Measurements from ENCODE around the gene SLC45A1.

Gene SLC45A1

DNA sequence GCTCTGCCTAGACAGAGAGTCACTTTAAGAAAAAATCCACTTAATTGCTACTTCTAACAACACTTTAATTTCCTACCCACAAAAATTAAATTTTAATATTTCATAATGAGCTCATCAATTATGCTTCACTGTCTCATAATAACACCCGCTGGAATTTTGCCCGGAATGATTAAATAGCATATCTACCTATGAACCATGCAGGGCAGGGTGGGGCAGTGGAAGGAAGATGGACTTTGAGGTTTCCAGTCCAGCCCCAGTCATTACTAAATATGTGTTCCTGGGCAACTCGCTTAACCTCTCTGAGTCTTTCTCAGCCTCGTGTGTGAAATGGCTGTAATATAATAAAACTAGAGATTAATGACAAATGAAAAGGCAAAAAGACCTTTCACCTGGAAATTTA is 32.8 kb upstream of the SLC45A1 start:
- Histone ChIP-seq H2AFZ (no peak overlapping the region), H3K9ac (no peak overlapping the region), H3K36me3 (ENCODE audit: control insufficient read depth, insufficient read depth, low read length) (no peaks in the 10 kb centered on the region), H3K9me3 (ENCODE audit: control insufficient read depth, low read length) (no peaks in the 10 kb centered on the region), H3K4me3 (ENCODE audit: low read depth, low read length) (no peak overlapping the region), H3K27ac (no peak overlapping the region), H3K4me1 (no peaks in the 10 kb centered on the region), H3K79me2 (no peaks in the 10 kb centered on the region), H3K27me3 (ENCODE audit: control insufficient read depth, insufficient read depth, low read length) (no peaks in the 10 kb centered on the region), H3K4me2 (ENCODE audit: low read length) (no peak overlapping the region)
- TF ChIP-seq, protein P1, sequence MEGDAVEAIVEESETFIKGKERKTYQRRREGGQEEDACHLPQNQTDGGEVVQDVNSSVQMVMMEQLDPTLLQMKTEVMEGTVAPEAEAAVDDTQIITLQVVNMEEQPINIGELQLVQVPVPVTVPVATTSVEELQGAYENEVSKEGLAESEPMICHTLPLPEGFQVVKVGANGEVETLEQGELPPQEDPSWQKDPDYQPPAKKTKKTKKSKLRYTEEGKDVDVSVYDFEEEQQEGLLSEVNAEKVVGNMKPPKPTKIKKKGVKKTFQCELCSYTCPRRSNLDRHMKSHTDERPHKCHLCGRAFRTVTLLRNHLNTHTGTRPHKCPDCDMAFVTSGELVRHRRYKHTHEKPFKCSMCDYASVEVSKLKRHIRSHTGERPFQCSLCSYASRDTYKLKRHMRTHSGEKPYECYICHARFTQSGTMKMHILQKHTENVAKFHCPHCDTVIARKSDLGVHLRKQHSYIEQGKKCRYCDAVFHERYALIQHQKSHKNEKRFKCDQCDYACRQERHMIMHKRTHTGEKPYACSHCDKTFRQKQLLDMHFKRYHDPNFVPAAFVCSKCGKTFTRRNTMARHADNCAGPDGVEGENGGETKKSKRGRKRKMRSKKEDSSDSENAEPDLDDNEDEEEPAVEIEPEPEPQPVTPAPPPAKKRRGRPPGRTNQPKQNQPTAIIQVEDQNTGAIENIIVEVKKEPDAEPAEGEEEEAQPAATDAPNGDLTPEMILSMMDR (IDR thresholded peaks at IDR 0.05): no peak

DNA sequence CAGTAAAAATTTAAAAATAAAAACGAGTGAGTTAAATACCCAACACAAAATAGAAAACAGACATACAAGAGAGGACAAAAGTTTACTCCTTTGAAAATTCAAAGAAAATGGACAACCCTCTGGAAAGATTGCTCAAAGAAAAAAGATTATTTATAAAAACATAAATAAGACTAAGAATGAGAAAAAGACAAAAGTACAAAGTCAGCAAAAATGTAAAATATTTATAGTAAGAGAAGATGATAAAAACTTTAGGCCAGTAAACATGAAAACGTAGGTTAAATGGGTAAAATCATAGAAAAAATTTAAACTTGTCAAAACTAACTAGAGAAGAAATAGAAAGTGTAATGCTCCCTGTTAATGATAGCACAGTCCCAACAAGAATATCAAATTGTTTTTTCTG is 31.9 kb upstream of the SLC45A1 start:
- no peak overlapping the region for H3K4me3 ChIP-seq (ENCODE audit: low read depth, low read length)
- no peak overlapping the region for H2AFZ ChIP-seq
- no peak overlapping the region for H3K27ac ChIP-seq
- TF ChIP-seq, protein P1 (IDR thresholded peaks at IDR 0.05): no peak
- H3K79me2 ChIP-seq: no peaks in the 10 kb centered on the region
- H3K9ac ChIP-seq: no peak overlapping the region
- H3K4me1 ChIP-seq: no peaks in the 10 kb centered on the region
- no peak overlapping the region for H3K4me2 ChIP-seq (ENCODE audit: low read length)
- no peaks in the 10 kb centered on the region for H3K27me3 ChIP-seq (ENCODE audit: control insufficient read depth, insufficient read depth, low read length)
- H3K9me3 ChIP-seq (ENCODE audit: control insufficient read depth, low read length): no peaks in the 10 kb centered on the region
- H3K36me3 ChIP-seq (ENCODE audit: control insufficient read depth, insufficient read depth, low read length): no peaks in the 10 kb centered on the region

DNA sequence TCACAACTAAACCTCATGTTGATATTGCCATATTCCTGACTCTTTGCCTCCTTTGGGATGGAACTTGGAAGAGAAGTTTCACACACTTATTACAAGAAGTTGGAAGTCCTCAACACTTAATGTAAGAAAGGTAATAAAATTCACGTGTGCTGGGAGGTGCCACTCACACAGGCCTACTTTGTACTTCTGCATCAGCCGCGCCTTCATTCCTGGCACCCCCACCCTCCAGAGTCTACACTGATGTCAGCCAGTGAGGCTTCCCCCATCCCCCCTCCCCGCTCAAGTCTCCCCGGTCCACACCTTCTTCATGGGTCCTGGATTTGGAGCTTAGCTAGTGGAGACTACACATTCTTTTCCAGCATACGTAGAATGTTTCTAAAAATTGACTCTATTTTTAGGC is 24.8 kb upstream of the SLC45A1 start:
- no peak overlapping the region for H2AFZ ChIP-seq
- no peaks in the 10 kb centered on the region for H3K27me3 ChIP-seq (ENCODE audit: control insufficient read depth, insufficient read depth, low read length)
- TF ChIP-seq, protein P1 (IDR thresholded peaks at IDR 0.05): no peak
- no peak overlapping the region for H3K4me2 ChIP-seq (ENCODE audit: low read length)
- H3K9ac ChIP-seq: no peak overlapping the region
- H3K4me1 ChIP-seq: no peaks in the 10 kb centered on the region
- H3K9me3 ChIP-seq (ENCODE audit: control insufficient read depth, low read length): no peaks in the 10 kb centered on the region
- H3K36me3 ChIP-seq (ENCODE audit: control insufficient read depth, insufficient read depth, low read length): no peaks in the 10 kb centered on the region
- H3K27ac ChIP-seq: no peak overlapping the region
- H3K79me2 ChIP-seq: no peaks in the 10 kb centered on the region
- no peak overlapping the region for H3K4me3 ChIP-seq (ENCODE audit: low read depth, low read length)

DNA sequence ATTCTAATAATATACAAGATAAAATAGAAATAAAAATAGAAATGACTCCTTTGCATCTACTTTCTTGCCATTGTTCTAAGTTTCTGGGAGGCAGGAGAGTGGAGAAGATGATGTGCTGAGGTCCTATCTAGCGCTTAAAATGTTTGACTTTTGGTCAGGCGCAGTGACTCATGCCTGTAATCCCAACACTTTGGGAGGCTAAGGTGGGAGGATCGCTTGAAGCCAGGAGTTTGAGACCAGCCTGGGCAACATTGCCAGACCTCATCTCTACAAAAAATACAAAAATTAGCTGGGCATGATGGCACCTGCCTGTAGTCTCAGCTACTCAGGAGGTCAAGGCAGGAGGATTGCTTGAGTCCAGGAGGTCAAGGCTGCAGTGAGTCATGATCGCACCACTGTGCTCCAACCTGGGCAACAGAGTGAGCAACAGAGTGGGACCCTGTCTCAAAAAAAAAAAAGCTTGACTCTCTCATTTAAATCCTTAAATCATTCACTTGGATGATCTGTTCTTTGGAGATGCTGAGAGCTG is 24.2 kb upstream of the SLC45A1 start:
- Histone ChIP-seq H3K4me1 (no peaks in the 10 kb centered on the region), H3K4me2 (ENCODE audit: low read length) (no peak overlapping the region), H3K27ac (no peak overlapping the region), H3K36me3 (ENCODE audit: control insufficient read depth, insufficient read depth, low read length) (no peaks in the 10 kb centered on the region), H3K9ac (no peak overlapping the region), H3K4me3 (ENCODE audit: low read depth, low read length) (no peak overlapping the region), H3K79me2 (no peaks in the 10 kb centered on the region), H3K27me3 (ENCODE audit: control insufficient read depth, insufficient read depth, low read length) (no peaks in the 10 kb centered on the region), H2AFZ (no peak overlapping the region), H3K9me3 (ENCODE audit: control insufficient read depth, low read length) (no peaks in the 10 kb centered on the region)
- TF ChIP-seq, protein P1 (IDR thresholded peaks at IDR 0.05): no peak

DNA sequence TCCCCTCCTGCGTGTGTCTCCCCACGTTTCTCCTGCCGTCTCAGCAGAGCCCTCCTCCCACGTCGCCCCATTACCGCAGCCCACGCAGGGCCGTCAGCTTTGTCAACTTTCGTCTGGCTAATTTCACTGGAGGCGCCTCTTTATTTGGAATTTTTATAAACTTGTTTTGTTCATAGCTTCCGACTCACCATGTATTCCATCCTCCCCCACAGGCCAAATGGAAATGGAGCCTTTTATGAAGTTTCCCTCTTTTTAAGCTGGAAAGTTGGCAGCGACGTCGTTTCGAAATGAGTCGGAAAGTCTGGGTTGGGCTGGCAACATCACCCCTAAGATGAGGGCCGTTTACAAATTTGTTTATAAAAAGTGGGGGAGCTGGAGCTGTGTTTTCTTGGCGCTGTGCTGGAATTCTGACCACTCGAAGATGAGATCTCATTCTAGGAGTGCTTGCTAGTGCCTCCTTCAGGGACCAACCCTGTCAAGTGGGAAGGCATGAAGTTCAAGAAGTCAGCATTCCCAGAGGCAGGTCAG is 23.7 kb upstream of the SLC45A1 start:
- no peaks in the 10 kb centered on the region for H3K36me3 ChIP-seq (ENCODE audit: control insufficient read depth, insufficient read depth, low read length)
- H3K9me3 ChIP-seq (ENCODE audit: control insufficient read depth, low read length): no peaks in the 10 kb centered on the region
- H3K4me3 ChIP-seq (ENCODE audit: low read depth, low read length): no peak overlapping the region
- H3K4me2 ChIP-seq (ENCODE audit: low read length): no peak overlapping the region
- H3K9ac ChIP-seq: no peak overlapping the region
- no peaks in the 10 kb centered on the region for H3K4me1 ChIP-seq
- TF ChIP-seq, protein P1 (IDR thresholded peaks at IDR 0.05): no peak
- no peaks in the 10 kb centered on the region for H3K27me3 ChIP-seq (ENCODE audit: control insufficient read depth, insufficient read depth, low read length)
- H3K79me2 ChIP-seq: no peaks in the 10 kb centered on the region
- no peak overlapping the region for H2AFZ ChIP-seq
- H3K27ac ChIP-seq: no peak overlapping the region
